Panc1 (cell line): ENCODE data around the gene CITED2.

Source experiments
- CTCF ChIP-seq: fragments of 450-650 bp; IDR thresholded peaks from 2 replicates; pipeline ENCODE4 v1.5.1; 2017; ENCODE audit warnings: mild to moderate bottlenecking
- POLR2AphosphoS5 ChIP-seq: IDR thresholded peaks from 2 replicates; pipeline ENCODE4 v1.6.1; 2012; ENCODE audit warnings: mild to moderate bottlenecking, low read depth, low read length, moderate library complexity
- REST ChIP-seq, 2 experiments: IDR thresholded peaks; 2 replicates each; pipeline ENCODE4 v1.6.1; 2011 to 2012; ENCODE audit warnings: low read depth in 2 of 2, control low read depth in 1 of 2, low read length in 1 of 2, mild to moderate bottlenecking in 1 of 2, moderate library complexity in 1 of 2; ENCODE audit not compliant: insufficient read depth in 1 of 2
- SIN3A ChIP-seq: IDR thresholded peaks from 2 replicates; pipeline ENCODE4 v1.6.1; 2012; ENCODE audit warnings: low read depth, mild to moderate bottlenecking, low read length, moderate library complexity, borderline replicate concordance; ENCODE audit not compliant: insufficient read depth

- no peak for TF ChIP-seq CTCF
- no peak for TF ChIP-seq POLR2AphosphoS5
- no peak for TF ChIP-seq SIN3A
- no peak for TF ChIP-seq REST (IDR thresholded peaks at IDR 0.05; ENCODE audit: insufficient read depth in 1 of 2, low read depth in 2 of 2, low read length in 1 of 2)
Observed at GRCh38 chr6:139324301-139324555, 50.2 kb downstream of the CITED2 start.
